Measurements from ENCODE around the gene GRAMD1B. TPM values are rescaled to one million over a fixed set of nuclear protein-coding genes. Genes with fewer than 3 reads are reported as not detected.
"Not testable (repeated sequence)": the region's sequence is repeated elsewhere in the genome, so short reads cannot be mapped to it uniquely, and the experiment has no call there.

The GRAMD1B gene
- total RNA-seq, 1 donor from 2014 or later = 8.8 TPM

DNA sequence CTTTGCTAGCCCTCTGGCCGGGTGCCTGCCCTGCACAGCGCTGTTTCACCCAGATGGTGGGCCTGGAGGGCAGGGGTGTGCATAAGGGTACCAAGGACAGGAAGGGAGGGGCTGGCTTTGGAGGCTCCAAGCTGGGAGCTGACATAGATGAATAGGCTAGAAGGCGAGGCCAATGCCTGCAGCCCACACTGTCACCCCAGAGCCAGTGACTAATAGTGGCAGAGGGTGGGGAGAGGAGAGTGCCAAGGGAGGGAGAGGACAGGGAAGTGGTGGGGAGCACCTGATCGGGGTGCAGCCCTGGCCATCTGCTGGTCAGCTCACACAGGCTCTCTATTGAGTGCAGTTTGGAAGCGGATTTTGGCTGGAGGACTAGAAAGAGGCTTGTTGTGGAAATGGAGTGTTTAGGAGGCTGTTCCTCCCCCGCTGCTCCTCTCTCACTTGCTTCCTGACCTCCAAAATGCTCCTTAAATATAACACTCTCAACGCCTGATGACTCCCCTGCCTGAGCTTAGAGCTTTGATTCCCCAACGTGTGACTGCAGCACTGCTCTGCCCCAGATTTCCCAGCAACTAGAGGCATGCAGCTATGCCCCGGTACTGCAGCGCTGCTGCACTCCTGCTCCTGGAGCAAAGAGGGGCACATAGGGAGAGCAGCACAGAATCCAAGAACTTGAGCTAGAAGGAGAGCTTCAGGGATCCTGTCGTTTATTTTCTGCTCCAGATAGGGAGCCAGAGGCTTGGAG lies 89.2 kb downstream of the GRAMD1B start:
- Histone ChIP-seq H3K4me3 (ENCODE audit: low read depth, low read length) (no peak overlapping the region), H3K36me3 (ENCODE audit: control insufficient read depth, insufficient read depth, low read length) (no peaks in the 10 kb centered on the region), H3K27me3 (ENCODE audit: control insufficient read depth, insufficient read depth, low read length) (no peaks in the 10 kb centered on the region)
- no peak for DNase-seq (ENCODE audit: low read depth)
- TF ChIP-seq, protein P1, sequence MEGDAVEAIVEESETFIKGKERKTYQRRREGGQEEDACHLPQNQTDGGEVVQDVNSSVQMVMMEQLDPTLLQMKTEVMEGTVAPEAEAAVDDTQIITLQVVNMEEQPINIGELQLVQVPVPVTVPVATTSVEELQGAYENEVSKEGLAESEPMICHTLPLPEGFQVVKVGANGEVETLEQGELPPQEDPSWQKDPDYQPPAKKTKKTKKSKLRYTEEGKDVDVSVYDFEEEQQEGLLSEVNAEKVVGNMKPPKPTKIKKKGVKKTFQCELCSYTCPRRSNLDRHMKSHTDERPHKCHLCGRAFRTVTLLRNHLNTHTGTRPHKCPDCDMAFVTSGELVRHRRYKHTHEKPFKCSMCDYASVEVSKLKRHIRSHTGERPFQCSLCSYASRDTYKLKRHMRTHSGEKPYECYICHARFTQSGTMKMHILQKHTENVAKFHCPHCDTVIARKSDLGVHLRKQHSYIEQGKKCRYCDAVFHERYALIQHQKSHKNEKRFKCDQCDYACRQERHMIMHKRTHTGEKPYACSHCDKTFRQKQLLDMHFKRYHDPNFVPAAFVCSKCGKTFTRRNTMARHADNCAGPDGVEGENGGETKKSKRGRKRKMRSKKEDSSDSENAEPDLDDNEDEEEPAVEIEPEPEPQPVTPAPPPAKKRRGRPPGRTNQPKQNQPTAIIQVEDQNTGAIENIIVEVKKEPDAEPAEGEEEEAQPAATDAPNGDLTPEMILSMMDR (IDR thresholded peaks at IDR 0.05; ENCODE audit: insufficient read depth, low read length, poor library complexity, severe bottlenecking) = no peak

DNA sequence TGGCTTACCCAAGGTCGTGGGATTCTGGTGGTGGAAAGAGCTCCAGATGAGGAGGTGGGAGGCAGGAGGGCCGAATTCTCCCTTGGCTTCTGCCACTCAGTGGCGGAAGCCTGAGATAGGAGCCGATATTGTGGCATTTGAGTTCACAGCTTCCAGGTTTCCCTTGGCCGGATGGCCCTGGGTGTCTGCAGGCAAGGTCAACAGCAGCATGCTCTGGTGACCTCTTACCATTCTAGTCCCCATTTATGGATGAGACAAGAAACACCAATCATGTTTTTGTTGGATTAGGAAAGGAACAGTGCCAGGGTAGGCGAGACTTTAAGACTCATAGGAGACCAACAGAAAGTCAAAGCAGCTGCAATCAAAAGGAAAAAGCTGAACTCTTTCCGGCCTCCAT lies 89.7 kb downstream of the GRAMD1B start:
- H3K4me3 ChIP-seq (ENCODE audit: low read depth, low read length) = no peak overlapping the region
- no peaks in the 10 kb centered on the region for H3K36me3 ChIP-seq (ENCODE audit: control insufficient read depth, insufficient read depth, low read length)
- TF ChIP-seq, protein P1 (IDR thresholded peaks at IDR 0.05; ENCODE audit: insufficient read depth, low read length, poor library complexity, severe bottlenecking) = no peak
- DNase-seq (ENCODE audit: low read depth) = no peak
- H3K27me3 ChIP-seq (ENCODE audit: control insufficient read depth, insufficient read depth, low read length) = no peaks in the 10 kb centered on the region

DNA sequence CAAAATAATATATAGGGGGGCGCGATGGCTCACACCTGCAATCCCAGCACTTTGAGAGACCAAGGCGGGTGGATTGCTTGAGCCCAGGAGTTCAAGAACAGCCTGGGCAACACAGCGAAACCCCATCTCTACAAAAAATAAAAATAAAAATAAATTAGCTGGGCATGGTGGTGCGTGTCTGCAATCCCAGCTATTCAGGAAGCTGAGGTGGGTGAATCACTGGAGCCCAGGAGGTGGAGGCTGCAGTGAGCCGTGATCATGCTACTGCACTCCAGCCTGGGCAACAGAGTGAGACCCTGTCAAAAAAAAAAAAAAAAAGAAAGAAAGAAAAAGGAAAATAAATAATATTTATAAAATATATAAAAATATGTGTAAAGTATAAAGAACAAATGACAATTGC lies 90.4 kb downstream of the GRAMD1B start:
- H3K4me3 ChIP-seq (ENCODE audit: low read depth, low read length); H3K36me3 ChIP-seq (ENCODE audit: control insufficient read depth, insufficient read depth, low read length); H3K27me3 ChIP-seq (ENCODE audit: control insufficient read depth, insufficient read depth, low read length); DNase-seq (ENCODE audit: low read depth): not testable (repeated sequence)

DNA sequence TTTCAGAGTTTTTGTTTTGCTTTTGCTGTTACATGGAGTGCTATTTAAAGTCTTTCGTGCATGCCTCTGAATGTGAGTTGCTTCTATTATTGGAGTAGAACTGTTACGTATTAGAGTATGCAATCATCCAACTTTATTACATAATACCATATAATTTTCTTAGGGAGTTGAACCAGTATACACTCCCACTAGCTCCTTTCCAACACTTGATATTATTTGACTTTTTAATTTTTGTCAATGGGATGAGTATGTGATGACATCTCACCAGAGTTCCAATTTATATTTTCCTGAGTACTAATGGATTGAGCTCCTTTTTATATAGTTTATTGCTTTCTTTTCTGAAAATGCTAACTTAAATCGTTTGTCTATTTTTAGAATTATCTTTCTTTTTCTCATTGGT lies 90.9 kb downstream of the GRAMD1B start:
- H3K27me3 ChIP-seq (ENCODE audit: control insufficient read depth, insufficient read depth, low read length) = peaks cover 5% of the 10 kb centered on the region
- H3K36me3 ChIP-seq (ENCODE audit: control insufficient read depth, insufficient read depth, low read length) = no peaks in the 10 kb centered on the region
- DNase-seq (ENCODE audit: low read depth) = no peak
- H3K4me3 ChIP-seq (ENCODE audit: low read depth, low read length) = no peak overlapping the region
- TF ChIP-seq, protein P1 (IDR thresholded peaks at IDR 0.05; ENCODE audit: insufficient read depth, low read length, poor library complexity, severe bottlenecking) = no peak

DNA sequence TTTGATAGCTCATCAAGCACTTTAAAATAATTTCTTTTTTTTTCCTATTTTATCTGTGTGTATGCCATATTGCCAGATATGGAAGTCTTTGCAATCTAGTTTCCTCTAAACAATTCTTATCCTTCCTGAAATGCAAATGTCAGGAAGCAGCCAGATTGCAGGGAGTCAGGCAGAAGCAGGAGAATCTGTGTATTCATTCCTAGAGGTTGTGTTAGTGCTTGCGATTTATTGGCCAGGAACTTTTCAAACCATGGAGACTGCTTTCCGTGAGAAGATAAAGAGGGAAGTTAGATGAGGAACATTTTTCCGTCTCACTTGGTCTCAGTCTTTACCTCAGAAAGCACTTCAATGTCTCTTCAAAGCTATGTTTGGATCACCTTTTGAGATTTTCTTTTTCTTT lies 91.9 kb downstream of the GRAMD1B start:
- H3K4me3 ChIP-seq (ENCODE audit: low read depth, low read length) = no peak overlapping the region
- H3K27me3 ChIP-seq (ENCODE audit: control insufficient read depth, insufficient read depth, low read length) = peaks cover 7% of the 10 kb centered on the region
- no peak for DNase-seq (ENCODE audit: low read depth)
- TF ChIP-seq, protein P1 (IDR thresholded peaks at IDR 0.05; ENCODE audit: insufficient read depth, low read length, poor library complexity, severe bottlenecking) = no peak
- H3K36me3 ChIP-seq (ENCODE audit: control insufficient read depth, insufficient read depth, low read length) = no peaks in the 10 kb centered on the region

DNA sequence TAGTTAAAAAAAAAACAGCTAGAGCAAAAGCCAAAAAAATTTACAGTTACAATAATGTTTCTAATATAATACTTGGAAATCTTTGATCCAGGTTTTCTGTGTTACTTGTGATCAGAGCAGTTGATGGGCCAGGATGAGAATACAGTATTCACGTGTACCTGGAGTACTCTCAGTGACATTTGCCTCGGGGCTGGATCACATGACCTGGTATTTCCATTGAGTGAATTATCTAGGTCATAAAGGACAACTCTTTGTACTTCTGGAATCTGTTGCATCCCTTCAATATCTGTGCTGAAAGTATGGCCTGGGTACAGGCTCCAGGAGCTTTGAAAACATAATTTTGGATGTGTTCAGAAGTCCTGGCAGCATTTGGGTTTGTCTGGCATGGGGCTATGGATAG lies 93.5 kb downstream of the GRAMD1B start:
- Histone ChIP-seq H3K4me3 (ENCODE audit: low read depth, low read length) (no peak overlapping the region), H3K36me3 (ENCODE audit: control insufficient read depth, insufficient read depth, low read length) (no peaks in the 10 kb centered on the region), H3K27me3 (ENCODE audit: control insufficient read depth, insufficient read depth, low read length) (peaks cover 7% of the 10 kb centered on the region)
- TF ChIP-seq, protein P1 (IDR thresholded peaks at IDR 0.05; ENCODE audit: insufficient read depth, low read length, poor library complexity, severe bottlenecking) = no peak
- no peak for DNase-seq (ENCODE audit: low read depth)
